ENCODE results near the gene RPS26. TPM values are rescaled to one million over a fixed set of nuclear protein-coding genes. Genes with fewer than 3 reads are reported as not detected.

Gene RPS26
- total and polyA plus RNA-seq, 2 of the 13 experiments (the other 11 are each of a cell fraction or from before 2014, with no cell fraction given): 150 to 421 TPM

DNA sequence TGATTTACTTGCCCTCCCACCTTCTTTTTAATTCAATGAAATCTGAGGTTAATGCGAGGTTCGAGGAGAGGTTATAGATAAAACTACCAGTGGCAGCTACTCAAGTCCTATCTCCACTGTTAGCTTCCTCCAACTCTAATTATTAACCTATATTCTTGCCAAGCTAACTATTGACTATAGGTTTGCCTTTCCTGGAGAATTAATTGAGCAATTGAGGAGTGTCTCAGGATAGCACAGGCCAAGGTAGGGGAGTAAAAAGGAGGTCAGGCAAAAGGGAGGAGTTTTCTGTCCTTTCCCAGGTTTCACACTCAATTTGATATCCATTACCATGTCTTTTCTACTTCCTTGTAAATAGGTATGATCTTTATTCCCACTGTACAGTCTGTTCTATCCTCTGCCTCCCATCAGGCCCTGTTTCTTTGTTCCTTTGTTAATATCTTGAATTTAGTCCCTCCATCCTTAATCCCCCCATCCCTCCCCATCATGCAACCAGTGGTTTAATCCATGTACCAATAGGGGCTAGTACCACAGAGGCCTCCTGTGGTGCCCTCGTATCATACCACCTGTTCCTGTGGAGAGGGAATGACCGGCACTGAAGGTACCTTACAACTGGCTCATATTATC is 48.4 kb upstream of the RPS26 start (continued):
- TF ChIP-seq, protein P1, sequence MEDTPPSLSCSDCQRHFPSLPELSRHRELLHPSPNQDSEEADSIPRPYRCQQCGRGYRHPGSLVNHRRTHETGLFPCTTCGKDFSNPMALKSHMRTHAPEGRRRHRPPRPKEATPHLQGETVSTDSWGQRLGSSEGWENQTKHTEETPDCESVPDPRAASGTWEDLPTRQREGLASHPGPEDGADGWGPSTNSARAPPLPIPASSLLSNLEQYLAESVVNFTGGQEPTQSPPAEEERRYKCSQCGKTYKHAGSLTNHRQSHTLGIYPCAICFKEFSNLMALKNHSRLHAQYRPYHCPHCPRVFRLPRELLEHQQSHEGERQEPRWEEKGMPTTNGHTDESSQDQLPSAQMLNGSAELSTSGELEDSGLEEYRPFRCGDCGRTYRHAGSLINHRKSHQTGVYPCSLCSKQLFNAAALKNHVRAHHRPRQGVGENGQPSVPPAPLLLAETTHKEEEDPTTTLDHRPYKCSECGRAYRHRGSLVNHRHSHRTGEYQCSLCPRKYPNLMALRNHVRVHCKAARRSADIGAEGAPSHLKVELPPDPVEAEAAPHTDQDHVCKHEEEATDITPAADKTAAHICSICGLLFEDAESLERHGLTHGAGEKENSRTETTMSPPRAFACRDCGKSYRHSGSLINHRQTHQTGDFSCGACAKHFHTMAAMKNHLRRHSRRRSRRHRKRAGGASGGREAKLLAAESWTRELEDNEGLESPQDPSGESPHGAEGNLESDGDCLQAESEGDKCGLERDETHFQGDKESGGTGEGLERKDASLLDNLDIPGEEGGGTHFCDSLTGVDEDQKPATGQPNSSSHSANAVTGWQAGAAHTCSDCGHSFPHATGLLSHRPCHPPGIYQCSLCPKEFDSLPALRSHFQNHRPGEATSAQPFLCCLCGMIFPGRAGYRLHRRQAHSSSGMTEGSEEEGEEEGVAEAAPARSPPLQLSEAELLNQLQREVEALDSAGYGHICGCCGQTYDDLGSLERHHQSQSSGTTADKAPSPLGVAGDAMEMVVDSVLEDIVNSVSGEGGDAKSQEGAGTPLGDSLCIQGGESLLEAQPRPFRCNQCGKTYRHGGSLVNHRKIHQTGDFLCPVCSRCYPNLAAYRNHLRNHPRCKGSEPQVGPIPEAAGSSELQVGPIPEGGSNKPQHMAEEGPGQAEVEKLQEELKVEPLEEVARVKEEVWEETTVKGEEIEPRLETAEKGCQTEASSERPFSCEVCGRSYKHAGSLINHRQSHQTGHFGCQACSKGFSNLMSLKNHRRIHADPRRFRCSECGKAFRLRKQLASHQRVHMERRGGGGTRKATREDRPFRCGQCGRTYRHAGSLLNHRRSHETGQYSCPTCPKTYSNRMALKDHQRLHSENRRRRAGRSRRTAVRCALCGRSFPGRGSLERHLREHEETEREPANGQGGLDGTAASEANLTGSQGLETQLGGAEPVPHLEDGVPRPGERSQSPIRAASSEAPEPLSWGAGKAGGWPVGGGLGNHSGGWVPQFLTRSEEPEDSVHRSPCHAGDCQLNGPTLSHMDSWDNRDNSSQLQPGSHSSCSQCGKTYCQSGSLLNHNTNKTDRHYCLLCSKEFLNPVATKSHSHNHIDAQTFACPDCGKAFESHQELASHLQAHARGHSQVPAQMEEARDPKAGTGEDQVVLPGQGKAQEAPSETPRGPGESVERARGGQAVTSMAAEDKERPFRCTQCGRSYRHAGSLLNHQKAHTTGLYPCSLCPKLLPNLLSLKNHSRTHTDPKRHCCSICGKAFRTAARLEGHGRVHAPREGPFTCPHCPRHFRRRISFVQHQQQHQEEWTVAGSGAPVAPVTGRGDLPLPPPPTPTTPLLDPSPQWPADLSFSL (CRISPR knock-in tag; IDR thresholded peaks at IDR 0.05): no peak
- TF ChIP-seq ZFP36L1 (CRISPR knock-in tag; IDR thresholded peaks at IDR 0.05): no peak
- TF ChIP-seq MYC (CRISPR knock-in tag; IDR thresholded peaks at IDR 0.05; ENCODE audit: borderline replicate concordance): no peak
- no peak for TF ChIP-seq ZC3H4 (CRISPR knock-in tag; IDR thresholded peaks at IDR 0.05; ENCODE audit: borderline replicate concordance)
- TF ChIP-seq ZNF143 (CRISPR knock-in tag; IDR thresholded peaks at IDR 0.05): no peak
- no peak for TF ChIP-seq ZNF296 (CRISPR knock-in tag; conservative IDR thresholded peaks at IDR 0.05)
- no peak for TF ChIP-seq HMG20A (CRISPR knock-in tag; IDR thresholded peaks at IDR 0.05; ENCODE audit: borderline replicate concordance)
- no peak for TF ChIP-seq RARA (CRISPR knock-in tag; IDR thresholded peaks at IDR 0.05)
- TF ChIP-seq ZNF441 (CRISPR knock-in tag; IDR thresholded peaks at IDR 0.05; ENCODE audit: borderline replicate concordance): no peak
- TF ChIP-seq HOXA3 (CRISPR knock-in tag; IDR thresholded peaks at IDR 0.05): no peak
- TF ChIP-seq, protein P2, sequence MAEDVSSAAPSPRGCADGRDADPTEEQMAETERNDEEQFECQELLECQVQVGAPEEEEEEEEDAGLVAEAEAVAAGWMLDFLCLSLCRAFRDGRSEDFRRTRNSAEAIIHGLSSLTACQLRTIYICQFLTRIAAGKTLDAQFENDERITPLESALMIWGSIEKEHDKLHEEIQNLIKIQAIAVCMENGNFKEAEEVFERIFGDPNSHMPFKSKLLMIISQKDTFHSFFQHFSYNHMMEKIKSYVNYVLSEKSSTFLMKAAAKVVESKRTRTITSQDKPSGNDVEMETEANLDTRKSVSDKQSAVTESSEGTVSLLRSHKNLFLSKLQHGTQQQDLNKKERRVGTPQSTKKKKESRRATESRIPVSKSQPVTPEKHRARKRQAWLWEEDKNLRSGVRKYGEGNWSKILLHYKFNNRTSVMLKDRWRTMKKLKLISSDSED (CRISPR knock-in tag; IDR thresholded peaks at IDR 0.05): no peak
- no peak for TF ChIP-seq RAD21 (CRISPR knock-in tag; IDR thresholded peaks at IDR 0.05)
